Sigmoid colon (tissue), 7 donors: ENCODE measurements around the gene TENM4. TPM values are rescaled to one million over a fixed set of nuclear protein-coding genes. Genes with fewer than 3 reads are reported as not detected.

ENCODE experiments used
- DNase-seq: peaks from one replicate; pipeline ENCODE4 v3.0.0-alpha.2; 2019
- H3K27ac ChIP-seq, 4 donors: fragments of 200-600 bp; sonication (generic); one replicate each; pipeline ENCODE4 v1.5.1; 2016 to 2019; ENCODE audit warnings: mild to moderate bottlenecking in 1 of 4
- H3K27me3 ChIP-seq, 3 donors: fragments of 200-600 bp; sonication (generic); one replicate each; pipeline ENCODE4 v1.5.1; 2019; ENCODE audit warnings: mild to moderate bottlenecking in 1 of 3
- H3K36me3 ChIP-seq, 4 donors: fragments of 200-600 bp; sonication (generic); one replicate each; pipeline ENCODE4 v1.5.1; 2016 to 2019
- H3K4me1 ChIP-seq, 4 donors: fragments of 200-600 bp; sonication (generic); one replicate each; pipeline ENCODE4 v1.5.1; 2017 to 2019
- H3K4me3 ChIP-seq, 4 donors: fragments of 200-600 bp; sonication (generic); one replicate each; pipeline ENCODE4 v1.5.1; 2017 to 2019; ENCODE audit warnings: mild to moderate bottlenecking in 2 of 4, moderate library complexity in 1 of 4
- H3K9me3 ChIP-seq, 4 donors: fragments of 200-600 bp in 3 of 4; sonication (generic) in 3 of 4; one replicate each; pipeline versions ENCODE4 v1.5.1 to v1.6.1; 2013 to 2019
- CTCF ChIP-seq, 4 experiments: fragments of 450-650 bp in 3 of 4; fragments of 200-600 bp in 1 of 4; IDR thresholded peaks; one replicate each; pipeline ENCODE4 v1.5.1; 2016 to 2019; ENCODE audit warnings: antibody characterized with exemption in 4 of 4, mild to moderate bottlenecking in 3 of 4, moderate library complexity in 2 of 4
- EP300 ChIP-seq, 4 donors: sonication (generic); formaldehyde crosslinking; IDR thresholded peaks; one replicate each; pipeline ENCODE4 v1.6.1; 2017; ENCODE audit warnings: antibody characterized with exemption in 4 of 4
- POLR2A ChIP-seq, 2 donors: fragments of 450-650 bp; IDR thresholded peaks; one replicate each; pipeline ENCODE4 v1.6.1; 2016; ENCODE audit warnings: antibody characterized with exemption in 2 of 2, mild to moderate bottlenecking in 2 of 2, moderate library complexity in 2 of 2
- POLR2AphosphoS5 ChIP-seq, 4 donors: sonication (generic); formaldehyde crosslinking; IDR thresholded peaks; one replicate each; pipeline ENCODE4 v1.6.1; 2017; ENCODE audit warnings: antibody characterized with exemption in 4 of 4
- WGBS, 2 donors: extraction: QIAGEN DNeasy Blood & Tissue Kit; methylation state at CpG; one replicate each; pipeline ENCODE4 v1.1.7; 2013; 5-methylcytosine and 5-hydroxymethylcytosine counted together
- intact Hi-C: fragments of 100-400 bp; cut with DNase I; formaldehyde crosslinking; loops from one replicate; pipeline ENCODE4 v1.15.1; 2023
- polyA plus RNA-seq, 3 donors: library from polyadenylated mRNA; stranded (reverse); fragments of 200-250 nt; gene quantifications; one replicate each; pipeline ENCODE4 v1.2.3, GENCODE V29; 2013
- total RNA-seq, 4 donors: library from RNA; depleted of rRNA; stranded (reverse); fragments of >200 nt; gene quantifications; one replicate each; pipeline ENCODE4 v1.1.0, GENCODE V29; 2016
- donor health status: healthy with polysubstance abuse.
- donor health status: Bipolar disorder and iron deficiency.
- donor health status: healthy.

The TENM4 gene
- total and polyA plus RNA-seq, 7 donors, result 0.23 to 14.6 (median 1.9) TPM; not detected in 1

GRCh38 chr11:78737301-78737700, 703.5 kb downstream of the TENM4 start:
- H3K9me3 ChIP-seq, result no peaks in the 10 kb centered on the region
- H3K4me1 ChIP-seq, result peaks cover 0 to 2% (median 0%) of the 10 kb centered on the region in 4 donors
- 91 to 95% methylated on average over 3 of the region's 3 CpGs for whole genome bisulfite sequencing, 2 donors
- H3K36me3 ChIP-seq, result no peaks in the 10 kb centered on the region
- H3K4me3 ChIP-seq, result no peak overlapping the region
- intact Hi-C loops, result no loop called here
- H3K27me3 ChIP-seq, result no peaks in the 10 kb centered on the region
- no peak for TF ChIP-seq CTCF (IDR thresholded peaks at IDR 0.05)
- no peak for TF ChIP-seq POLR2A (IDR thresholded peaks at IDR 0.05)
- TF ChIP-seq EP300 (IDR thresholded peaks at IDR 0.05), result no peak
- no peak for TF ChIP-seq POLR2AphosphoS5 (IDR thresholded peaks at IDR 0.05)
- no peak for DNase-seq
- no peak overlapping the region for H3K27ac ChIP-seq

- intact Hi-C loops, result no loop called here
- DNase-seq, result no peak
- Histone ChIP-seq H3K27me3 (no peaks in the 10 kb centered on the region), H3K4me1 (no peaks in the 10 kb centered on the region), H3K27ac (no peak overlapping the region), H3K4me3 (no peak overlapping the region), H3K9me3 (no peaks in the 10 kb centered on the region), H3K36me3 (no peaks in the 10 kb centered on the region)
- TF ChIP-seq POLR2AphosphoS5 (IDR thresholded peaks at IDR 0.05) (no peak), CTCF (IDR thresholded peaks at IDR 0.05) (no peak), EP300 (IDR thresholded peaks at IDR 0.05) (no peak), POLR2A (IDR thresholded peaks at IDR 0.05) (no peak)
Measured at GRCh38 chr11:78735711-78736110, 705.1 kb downstream of the TENM4 start.

- no peaks in the 10 kb centered on the region for H3K27me3 ChIP-seq
- DNase-seq, result no peak
- H3K4me3 ChIP-seq, result no peak overlapping the region
- no peaks in the 10 kb centered on the region for H3K4me1 ChIP-seq
- TF ChIP-seq POLR2A (IDR thresholded peaks at IDR 0.05) (no peak), EP300 (IDR thresholded peaks at IDR 0.05) (no peak), POLR2AphosphoS5 (IDR thresholded peaks at IDR 0.05) (no peak), CTCF (IDR thresholded peaks at IDR 0.05) (no peak)
- intact Hi-C loops, result no loop called here
- no peaks in the 10 kb centered on the region for H3K36me3 ChIP-seq
- H3K27ac ChIP-seq, result no peak overlapping the region
- no peaks in the 10 kb centered on the region for H3K9me3 ChIP-seq
Measured at GRCh38 chr11:78733031-78733430, 707.8 kb downstream of the TENM4 start.

- no peaks in the 10 kb centered on the region for H3K27me3 ChIP-seq
- no peak overlapping the region for H3K4me3 ChIP-seq
- H3K36me3 ChIP-seq, result no peaks in the 10 kb centered on the region
- 93 to 96% methylated on average over 11 of the region's 11 CpGs for WGBS, 2 donors
- H3K4me1 ChIP-seq, result no peaks in the 10 kb centered on the region
- H3K27ac ChIP-seq, result no peak overlapping the region
- intact Hi-C loops, result no loop called here
- H3K9me3 ChIP-seq, result no peaks in the 10 kb centered on the region
- TF ChIP-seq CTCF (IDR thresholded peaks at IDR 0.05) (no peak), EP300 (IDR thresholded peaks at IDR 0.05) (no peak), POLR2AphosphoS5 (IDR thresholded peaks at IDR 0.05) (no peak), POLR2A (IDR thresholded peaks at IDR 0.05) (no peak)
- DNase-seq, result no peak
Measured at GRCh38 chr11:78732246-78732645, 708.6 kb downstream of the TENM4 start.

GRCh38 chr11:78731027-78731426, 709.8 kb downstream of the TENM4 start:
- Histone ChIP-seq H3K4me3 (no peak overlapping the region), H3K4me1 (no peaks in the 10 kb centered on the region), H3K27me3 (no peaks in the 10 kb centered on the region), H3K9me3 (no peaks in the 10 kb centered on the region), H3K27ac (no peak overlapping the region), H3K36me3 (no peaks in the 10 kb centered on the region)
- intact Hi-C loops, result no loop called here
- WGBS, 2 donors, result 58 to 83% methylated on average over 5 of the region's 5 CpGs
- TF ChIP-seq EP300 (IDR thresholded peaks at IDR 0.05) (no peak), CTCF (IDR thresholded peaks at IDR 0.05) (no peak), POLR2AphosphoS5 (IDR thresholded peaks at IDR 0.05) (no peak), POLR2A (IDR thresholded peaks at IDR 0.05) (no peak)
- no peak for DNase-seq
